GM18520 (cell line): ENCODE results near the gene SPINK7.
"Not testable (repeated sequence)": the region's sequence is repeated elsewhere in the genome, so short reads cannot be mapped to it uniquely, and the experiment has no call there.

ENCODE experiments used
- ATAC-seq: cut with Tn5 transposase; IDR thresholded peaks from one replicate; pipeline ENCODE4 v1.9.1; 2021; ENCODE audit not compliant: unreplicated experiment

Gene SPINK7

GRCh38 chr5:148312153-148312552, at the start of gene SPINK7:
SPINK7 (plus strand) TSS chr5:148312423; CDS start chr5:148312484, 61 bp downstream.
- ATAC-seq: no peak

DNA sequence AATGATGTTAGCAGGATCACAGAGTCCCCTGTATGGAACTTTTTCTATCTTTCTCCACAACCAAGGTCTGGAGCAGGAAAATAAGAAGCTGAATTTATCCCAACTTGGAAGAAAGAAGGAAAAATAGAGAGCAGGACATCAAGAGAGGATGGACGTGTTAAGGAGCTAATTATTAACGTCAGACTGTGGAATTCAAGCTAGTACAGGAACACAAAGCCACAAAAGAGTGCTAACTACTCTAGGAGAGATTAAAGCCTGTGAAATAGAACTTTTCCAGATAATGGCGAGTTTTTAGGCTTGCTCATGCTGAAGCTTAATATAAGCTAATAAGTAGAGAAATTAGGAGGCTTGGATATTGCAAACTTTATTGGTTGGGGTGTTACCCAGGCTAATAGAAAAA, 44.3 kb upstream of the SPINK7 start:
- ATAC-seq: no peak

GRCh38 chr5:148268566-148268965, 43.7 kb upstream of the SPINK7 start, which contains the start of gene SPINK13:
SPINK13 (plus strand) TSS chr5:148268794; CDS start chr5:148270073, 1,279 bp downstream.
- no peak for ATAC-seq

DNA sequence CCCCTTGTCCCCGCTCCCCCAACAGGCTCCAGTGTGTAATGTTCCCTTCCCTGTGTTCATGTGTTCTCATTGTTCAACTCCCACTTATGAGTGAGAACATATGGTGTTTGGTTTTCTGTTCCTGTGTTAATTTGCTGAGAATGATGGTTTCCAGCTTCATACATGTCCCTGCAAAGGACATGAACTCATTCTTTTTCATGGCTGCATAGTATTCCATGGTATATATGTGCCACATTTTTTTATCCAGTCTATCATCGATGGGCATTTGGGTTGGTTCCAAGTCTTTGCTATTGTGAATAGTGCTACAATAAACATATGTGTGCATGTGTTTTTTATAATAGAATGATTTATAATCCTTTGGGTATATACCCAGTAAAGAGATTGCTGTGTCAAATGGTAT, 37.1 kb upstream of the SPINK7 start:
- ATAC-seq: not testable (repeated sequence)

GRCh38 chr5:148280893-148281292, 31.3 kb upstream of the SPINK7 start:
- not testable (repeated sequence) for ATAC-seq

DNA sequence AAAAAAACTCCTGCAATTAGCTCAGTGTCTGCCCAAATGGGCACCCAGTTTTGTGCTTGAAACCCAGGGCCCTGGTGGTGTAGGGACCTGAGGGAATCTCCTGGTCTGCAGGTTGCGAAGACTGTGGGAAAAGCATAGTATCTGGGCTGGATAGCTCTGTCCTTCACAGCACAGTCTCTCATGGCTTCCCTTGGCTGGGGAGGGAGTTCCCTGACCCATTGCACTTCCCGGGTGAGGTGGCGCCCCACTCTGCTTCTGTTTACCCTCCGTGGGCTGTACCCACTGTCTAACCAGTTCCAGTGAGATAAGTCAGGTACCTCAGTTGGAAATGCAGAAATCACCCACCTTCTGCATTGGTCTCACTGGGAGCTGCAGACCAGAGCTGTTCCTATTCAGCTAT, 30.9 kb upstream of the SPINK7 start:
- ATAC-seq: not testable (repeated sequence)

DNA sequence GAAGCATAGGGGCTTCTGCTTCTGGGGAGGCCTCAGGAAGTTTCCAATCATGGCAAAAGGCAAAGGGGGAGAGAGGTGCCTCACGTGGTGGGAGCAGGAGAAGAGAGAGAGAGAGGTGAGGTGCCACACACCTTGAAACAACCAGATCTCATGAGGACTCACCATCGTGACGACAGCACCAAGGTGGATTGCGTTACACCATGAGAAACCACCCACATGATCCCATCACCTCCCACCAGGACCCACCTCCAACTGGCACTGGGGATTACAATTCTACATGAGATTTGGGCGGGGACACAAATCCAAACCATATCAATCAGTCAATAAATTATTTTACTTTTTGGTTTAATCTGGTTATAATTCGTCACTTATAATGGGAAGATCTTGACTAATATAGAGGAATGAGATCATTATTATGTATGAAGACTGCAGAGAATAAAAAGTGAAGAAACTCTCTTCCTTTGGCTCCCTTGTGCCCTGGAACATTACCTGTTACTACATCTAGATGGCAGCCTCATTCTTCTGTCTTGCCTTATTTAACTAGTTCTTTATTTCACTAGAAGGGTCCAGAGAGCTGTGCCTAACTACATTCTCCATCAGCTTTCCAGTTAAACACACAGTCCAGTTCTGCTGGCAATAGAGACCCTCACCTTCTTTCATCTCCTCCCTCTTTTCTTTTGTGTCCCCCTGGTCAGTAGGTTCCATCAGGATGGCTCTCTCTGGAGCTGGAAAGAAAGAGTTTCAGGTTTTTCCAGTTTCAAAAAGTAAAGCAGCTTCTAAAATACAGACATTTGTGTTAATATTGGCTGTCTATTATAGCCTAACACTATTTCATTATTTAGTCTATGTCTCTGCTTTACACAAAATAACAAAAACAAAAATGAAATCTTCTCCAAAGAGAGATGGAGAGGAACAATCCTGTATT, 21.7 kb upstream of the SPINK7 start:
- ATAC-seq: no peak

GRCh38 chr5:148297731-148298130, 14.5 kb upstream of the SPINK7 start:
- ATAC-seq: no peak

DNA sequence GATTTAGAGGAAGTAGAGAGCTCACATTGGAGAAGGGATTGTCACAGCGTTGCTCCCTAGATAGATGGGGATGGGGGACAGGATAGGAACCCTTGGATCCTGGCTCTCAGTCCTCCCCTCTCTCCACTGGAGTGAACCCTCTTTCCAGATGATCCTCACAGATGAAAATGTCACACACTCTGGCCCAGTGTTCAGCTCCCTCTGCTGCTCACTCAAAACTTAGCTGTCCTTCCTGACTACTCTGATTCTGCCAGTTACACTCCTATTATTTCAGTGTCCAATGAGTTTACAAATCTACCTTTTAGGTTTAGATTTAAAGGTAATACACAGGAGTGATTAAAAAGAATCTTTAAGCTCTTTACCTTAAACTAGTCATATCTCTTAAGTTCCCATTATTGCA, 5.8 kb upstream of the SPINK7 start:
- no peak for ATAC-seq

DNA sequence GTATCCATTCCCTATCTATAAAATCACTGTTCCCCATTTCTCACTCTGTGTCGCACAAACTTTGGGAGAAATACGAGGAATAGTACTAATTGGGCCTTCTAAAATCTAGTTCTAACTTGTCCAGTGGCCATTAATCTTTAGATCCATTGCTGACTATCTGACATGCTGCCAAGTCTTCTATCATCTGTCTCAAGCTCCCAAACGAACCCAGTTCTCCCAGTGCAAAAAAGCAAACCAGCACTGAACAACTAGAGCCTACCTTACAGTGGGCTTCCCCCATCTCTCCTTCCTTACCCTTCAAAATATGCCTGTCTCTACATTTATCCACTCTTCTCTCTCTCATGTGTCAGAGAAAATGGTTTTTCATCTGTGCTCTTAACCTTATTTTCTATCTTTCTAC, 3.2 kb upstream of the SPINK7 start:
- no peak for ATAC-seq

- ATAC-seq: no peak
Measured at GRCh38 chr5:148309746-148310145, 2.5 kb upstream of the SPINK7 start.

GRCh38 chr5:148311484-148311883, 739 bp upstream of the SPINK7 start:
- ATAC-seq: no peak

DNA sequence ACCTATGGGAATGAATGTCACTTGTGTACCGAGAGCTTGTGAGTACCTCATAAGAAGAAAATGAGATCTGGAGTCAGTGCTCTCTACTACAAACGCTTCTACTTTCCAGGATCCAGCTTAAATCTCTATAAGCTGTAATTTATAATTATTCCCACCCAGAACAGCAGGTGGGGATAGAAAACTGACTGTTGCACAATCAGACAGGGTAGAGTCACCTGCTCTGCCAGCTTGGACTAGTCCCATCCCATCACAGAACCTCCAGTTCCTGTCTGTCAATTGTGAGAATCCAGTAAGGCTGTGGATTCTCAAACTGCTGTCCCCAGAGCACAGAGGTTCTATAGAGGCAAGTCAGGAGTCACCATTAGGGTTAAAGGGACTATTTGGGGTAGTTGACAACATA, 2.0 kb downstream of the SPINK7 start:
- no peak for ATAC-seq

- ATAC-seq: no peak
Measured at GRCh38 chr5:148314731-148315130, 2.5 kb downstream of the SPINK7 start.

DNA sequence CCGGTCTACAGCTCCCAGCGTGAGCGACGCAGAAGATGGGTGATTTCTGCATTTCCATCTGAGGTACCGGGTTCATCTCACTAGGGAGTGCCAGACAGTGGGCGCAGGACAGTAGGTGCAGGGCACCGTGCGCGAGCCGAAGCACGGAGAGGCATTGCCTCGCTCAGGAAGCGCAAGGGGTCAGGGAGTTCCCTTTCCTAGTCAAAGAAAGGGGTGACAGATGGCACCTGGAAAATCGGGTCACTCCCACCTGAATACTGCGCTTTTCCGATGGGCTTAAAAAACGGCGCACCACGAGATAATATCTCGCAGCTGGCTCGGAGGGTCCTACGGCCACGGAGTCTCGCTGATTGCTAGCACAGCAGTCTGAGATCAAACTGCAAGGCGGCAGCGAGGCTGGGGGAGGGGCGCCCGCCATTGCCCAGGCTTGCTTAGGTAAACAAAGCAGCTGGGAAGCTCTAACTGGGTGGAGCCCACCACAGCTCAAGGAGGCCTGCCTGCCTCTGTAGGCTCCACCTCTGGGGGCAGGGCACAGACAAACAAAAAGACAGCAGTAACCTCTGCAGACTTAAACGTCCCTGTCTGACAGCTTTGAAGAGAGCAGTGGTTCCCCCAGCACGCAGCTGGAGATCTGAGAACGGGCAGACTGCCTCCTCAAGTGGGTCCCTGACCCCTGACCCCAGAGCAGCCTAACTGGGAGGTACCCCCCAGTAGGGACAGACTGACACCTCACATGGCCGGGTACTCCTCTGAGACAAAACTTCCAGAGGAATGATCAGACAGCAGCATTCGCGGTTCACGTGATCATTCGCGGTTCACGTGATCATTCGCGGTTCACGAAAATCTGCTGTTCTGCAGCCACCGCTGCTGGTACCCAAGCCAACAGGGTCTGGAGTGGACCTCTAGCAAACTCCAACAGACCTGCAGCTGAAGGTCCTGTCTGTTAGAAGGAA, 8.1 kb downstream of the SPINK7 start:
- not testable (repeated sequence) for ATAC-seq

DNA sequence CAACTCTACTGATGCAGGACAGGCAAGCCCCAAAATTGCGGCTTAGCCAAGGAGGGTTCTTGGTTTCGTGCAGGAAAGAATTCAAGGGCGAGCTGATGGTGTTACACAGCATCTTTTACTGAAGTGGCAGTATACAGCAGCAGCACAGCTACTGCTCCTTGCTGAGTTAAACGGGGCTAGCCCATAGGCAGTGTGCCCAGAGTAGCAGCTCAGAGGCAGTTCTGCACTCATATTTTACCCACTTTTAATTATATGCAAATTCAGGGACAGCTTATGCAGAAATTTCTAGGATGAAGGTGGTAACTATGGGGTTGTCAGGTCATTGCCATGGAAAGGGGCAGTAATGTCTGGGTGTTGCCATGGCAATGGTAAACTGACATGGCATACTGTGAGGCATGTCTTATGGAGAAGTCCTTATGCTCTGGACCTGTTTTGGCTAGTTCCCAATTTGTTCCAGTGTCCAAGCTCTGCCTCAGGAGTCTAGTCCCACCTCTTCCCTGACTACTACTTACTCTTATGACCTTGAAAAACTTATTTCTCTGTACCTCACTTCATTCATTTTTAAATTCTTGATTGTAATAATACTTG, 21.1 kb downstream of the SPINK7 start:
- ATAC-seq: no peak

- no peak for ATAC-seq
Measured at GRCh38 chr5:148335259-148335658, 23.0 kb downstream of the SPINK7 start, which contains the start of gene SPINK9. SPINK9 (plus strand) TSS chr5:148335559; CDS start chr5:148335614, 55 bp downstream.

GRCh38 chr5:148336704-148337435, 24.6 kb downstream of the SPINK7 start:
- ATAC-seq: peak; percentile 50

DNA sequence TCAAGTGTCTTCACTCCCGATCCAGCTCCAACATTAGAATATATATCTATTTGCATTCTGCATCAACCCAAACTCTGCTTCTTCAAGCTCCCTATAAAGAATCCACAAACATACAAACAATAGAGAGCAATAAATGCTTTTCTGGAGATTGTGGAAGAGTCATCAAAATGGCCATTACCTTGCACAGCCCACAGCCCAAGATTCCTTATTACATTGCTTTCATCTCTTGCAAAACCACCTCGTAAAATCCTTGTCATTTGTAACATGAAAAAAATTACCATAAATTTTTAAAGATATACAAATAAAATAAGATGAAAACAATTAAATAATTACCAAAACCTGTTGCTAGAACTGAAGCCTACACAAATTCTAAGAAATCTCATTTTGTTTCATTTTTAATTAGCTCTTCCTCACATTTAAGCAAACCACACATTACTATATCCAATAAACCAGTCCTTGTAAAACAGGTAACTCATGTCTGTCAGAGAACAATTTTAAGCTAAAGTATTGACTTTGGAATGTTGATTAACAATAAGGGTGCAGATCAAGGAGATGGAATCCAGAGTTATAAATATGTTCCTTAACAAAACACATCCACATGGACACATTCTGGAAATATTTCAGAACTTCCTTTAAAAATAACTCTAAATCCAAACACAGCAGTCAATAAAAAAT, 30.3 kb downstream of the SPINK7 start:
- no peak for ATAC-seq

GRCh38 chr5:148343046-148343407, 30.8 kb downstream of the SPINK7 start:
- no peak for ATAC-seq
